Esophagus squamous epithelium (tissue), 4 donors: ENCODE measurements around the gene RNU11.

Experiments
- CTCF ChIP-seq, 6 experiments: fragments of 450-650 bp in 4 of 6; fragments of 200-600 bp in 2 of 6; sonication (generic) in 2 of 6; IDR thresholded peaks; one replicate each; pipeline ENCODE4 v1.5.1; 2016 to 2019; ENCODE audit warnings: antibody characterized with exemption in 6 of 6, mild to moderate bottlenecking in 4 of 6, moderate library complexity in 4 of 6
- POLR2A ChIP-seq, 4 donors: fragments of 450-650 bp; IDR thresholded peaks; one replicate each; pipeline ENCODE4 v1.6.1; 2017; ENCODE audit warnings: antibody characterized with exemption in 4 of 4, mild to moderate bottlenecking in 4 of 4, moderate library complexity in 3 of 4

GRCh38 chr1:28671254-28671780 is 22.9 kb downstream of the RNU11 start:
- no peak for TF ChIP-seq CTCF (IDR thresholded peaks at IDR 0.05)
- TF ChIP-seq POLR2A (IDR thresholded peaks at IDR 0.05), result no peak
